VCaP (cell line): ENCODE measurements around the gene CELF5.
"Not testable (repeated sequence)": the region's sequence is repeated elsewhere in the genome, so short reads cannot be mapped to it uniquely, and the experiment has no call there.

Experiments used
- H3K27ac ChIP-seq: fragments of 450-650 bp; 2 replicates; pipeline ENCODE4 v1.5.1; 2017
- CTCF ChIP-seq: fragments of 450-650 bp; conservative IDR thresholded peaks from 2 replicates; pipeline ENCODE4 v1.5.1; 2017; ENCODE audit warnings: mild to moderate bottlenecking, moderate library complexity

The CELF5 gene

GRCh38 chr19:3208317-3209207 lies 15.9 kb upstream of the CELF5 start:
- no peak for TF ChIP-seq CTCF
- no peak overlapping the region for H3K27ac ChIP-seq

GRCh38 chr19:3210347-3211017 lies 14.0 kb upstream of the CELF5 start:
- peak; percentile 71 for TF ChIP-seq CTCF
- no peak overlapping the region for H3K27ac ChIP-seq

- no peak overlapping the region for H3K27ac ChIP-seq
- no peak for TF ChIP-seq CTCF
Measured at GRCh38 chr19:3211191-3211590, 13.3 kb upstream of the CELF5 start.

GRCh38 chr19:3213159-3213558 lies 11.3 kb upstream of the CELF5 start:
- TF ChIP-seq CTCF = no peak
- no peak overlapping the region for H3K27ac ChIP-seq

- H3K27ac ChIP-seq = no peak overlapping the region
- TF ChIP-seq CTCF = no peak
Measured at GRCh38 chr19:3216874-3217273, 7.6 kb upstream of the CELF5 start.

GRCh38 chr19:3220576-3220975 lies 3.9 kb upstream of the CELF5 start:
- H3K27ac ChIP-seq = no peak overlapping the region
- TF ChIP-seq CTCF = no peak

GRCh38 chr19:3221576-3221975 lies 2.9 kb upstream of the CELF5 start:
- not testable (repeated sequence) for H3K27ac ChIP-seq

- no peak for TF ChIP-seq CTCF
- H3K27ac ChIP-seq = no peak overlapping the region
Measured at GRCh38 chr19:3222709-3223108, 1.8 kb upstream of the CELF5 start.
